A673 (cell line): ENCODE measurements around the gene CPLX1. TPM values are rescaled to one million over a fixed set of nuclear protein-coding genes. Genes with fewer than 3 reads are reported as not detected.

Experiments used
- BruUV-seq: library from RNA; stranded (reverse); fragments of 400-500 nt; replicated peaks from 2 replicates; lab custom pipeline; 2021; lab: Mats Ljungman, UMichigan
- CTCF ChIA-PET: fragments of 300-600 bp; sonication (Branson Sonifier 250); formaldehyde crosslinking; loops from one replicate; lab custom pipeline; 2022; ENCODE audit warnings: antibody characterized with exemption; lab: Charles Lee
- POLR2A ChIA-PET: fragments of 300-600 bp; sonication (Branson Sonifier 250); formaldehyde crosslinking; loops from one replicate; lab custom pipeline; 2022; ENCODE audit warnings: antibody characterized with exemption; ENCODE audit not compliant: low non-redundant PET; lab: Charles Lee
- DNase-seq: peaks from one replicate; pipeline ENCODE4 v3.0.0-alpha.2; 2015; ENCODE audit warnings: low spot score
- H3K27ac ChIP-seq: fragments of 200-600 bp; sonication (generic); 2 replicates; pipeline ENCODE4 v1.5.1; 2016; ENCODE audit warnings: mixed run types, low read depth, mild to moderate bottlenecking, mixed read lengths, antibody characterized with exemption, low read length; ENCODE audit not compliant: poor library complexity, severe bottlenecking
- H3K27me3 ChIP-seq: fragments of 200-600 bp; sonication (generic); replicated peaks from 2 replicates; pipeline ENCODE4 v1.6.1; 2017; ENCODE audit warnings: mixed run types, low read depth, mild to moderate bottlenecking, mixed read lengths, antibody characterized with exemption, low read length; ENCODE audit not compliant: insufficient read depth, poor library complexity
- H3K36me3 ChIP-seq: fragments of 200-600 bp; sonication (generic); 2 replicates; pipeline ENCODE4 v1.6.1; 2016; ENCODE audit warnings: mixed run types, mild to moderate bottlenecking, mixed read lengths, antibody characterized with exemption, low read length; ENCODE audit not compliant: insufficient read depth, poor library complexity, severe bottlenecking
- H3K4me1 ChIP-seq: fragments of 200-600 bp; sonication (generic); 2 replicates; pipeline ENCODE4 v1.6.1; 2017; ENCODE audit warnings: mixed run types, mild to moderate bottlenecking, mixed read lengths, antibody characterized with exemption, low read length; ENCODE audit not compliant: insufficient read depth, poor library complexity, severe bottlenecking
- H3K4me3 ChIP-seq: fragments of 200-600 bp; sonication (generic); 2 replicates; pipeline ENCODE4 v1.5.1; 2016; ENCODE audit warnings: low read depth, mixed run types, mild to moderate bottlenecking, mixed read lengths, low read length; ENCODE audit not compliant: poor library complexity, severe bottlenecking
- H3K9me3 ChIP-seq: fragments of 200-600 bp; sonication (generic); 2 replicates; pipeline ENCODE4 v1.6.1; 2016; ENCODE audit warnings: mixed run types, low read depth, mild to moderate bottlenecking, mixed read lengths, antibody characterized with exemption, low read length; ENCODE audit not compliant: poor library complexity, severe bottlenecking
- EZH2 ChIP-seq: fragments of 200-600 bp; sonication (generic); IDR thresholded peaks from 2 replicates; pipeline ENCODE4 v1.6.1; 2017; ENCODE audit warnings: borderline replicate concordance, low read depth, mild to moderate bottlenecking, mixed read lengths, antibody characterized with exemption, low read length; ENCODE audit not compliant: poor library complexity, severe bottlenecking
- intact Hi-C: fragments of 100-400 bp; cut with micrococcal nuclease; formaldehyde crosslinking; loops from one replicate; pipeline ENCODE4 v1.10.0; 2022; ENCODE audit not compliant: unreplicated experiment
- total RNA-seq: library from RNA; stranded (reverse); gene quantifications from 2 replicates; pipeline ENCODE4 v1.2.3, GENCODE V29; 2021
- TF ChIP-seq, protein P1 (sequence below): fragments of 300-800, 200-600 bp; sonication (generic); conservative IDR thresholded peaks from 2 replicates; pipeline ENCODE4 v1.5.1; 2017; ENCODE audit warnings: low read depth, mild to moderate bottlenecking, antibody characterized with exemption, low read length, moderate library complexity, mixed read lengths

Gene CPLX1
- total RNA-seq, 1 experiment from 2014 or later = 4.6 TPM

DNA sequence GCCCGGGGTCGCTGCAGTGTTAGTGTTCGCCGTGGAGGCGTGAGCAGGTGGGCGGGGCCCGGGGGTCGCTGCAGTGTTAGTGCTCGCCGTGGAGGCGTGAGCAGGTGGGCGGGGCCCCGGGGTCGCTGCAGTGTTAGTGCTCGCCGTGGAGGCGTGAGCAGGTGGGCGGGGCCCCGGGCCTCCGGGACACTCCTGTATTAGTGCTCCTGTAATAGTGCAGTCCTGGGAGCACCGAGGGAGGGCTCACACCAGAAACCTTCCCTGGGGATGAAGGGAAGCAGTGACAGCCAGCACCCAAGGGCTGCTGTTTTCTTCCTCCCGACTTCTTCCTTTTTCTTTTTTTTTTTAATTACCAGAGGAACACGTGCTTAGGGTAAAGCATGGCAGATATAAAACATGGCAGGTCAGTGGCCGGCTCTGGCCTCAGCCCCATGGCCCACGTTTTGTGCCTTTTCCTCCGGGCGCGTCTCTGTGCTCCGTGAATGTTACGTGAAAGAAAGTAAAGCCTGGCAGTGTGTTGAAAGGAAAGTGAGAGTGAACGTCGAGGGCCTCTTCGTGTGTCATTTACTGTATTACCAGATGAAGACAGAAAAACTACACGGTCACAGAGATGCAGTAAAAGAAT lies 78.3 kb downstream of the CPLX1 start:
- DNase-seq = no peak
- no TSS peak for BruUV-seq
- H3K27me3 ChIP-seq = no peaks in the 10 kb centered on the region
- no peak overlapping the region for H3K27ac ChIP-seq
- POLR2A ChIA-PET = no interaction called here
- H3K36me3 ChIP-seq = peaks cover 19% of the 10 kb centered on the region
- H3K4me3 ChIP-seq = no peak overlapping the region
- H3K9me3 ChIP-seq = no peaks in the 10 kb centered on the region
- CTCF ChIA-PET = no interaction called here
- TF ChIP-seq, protein P1, sequence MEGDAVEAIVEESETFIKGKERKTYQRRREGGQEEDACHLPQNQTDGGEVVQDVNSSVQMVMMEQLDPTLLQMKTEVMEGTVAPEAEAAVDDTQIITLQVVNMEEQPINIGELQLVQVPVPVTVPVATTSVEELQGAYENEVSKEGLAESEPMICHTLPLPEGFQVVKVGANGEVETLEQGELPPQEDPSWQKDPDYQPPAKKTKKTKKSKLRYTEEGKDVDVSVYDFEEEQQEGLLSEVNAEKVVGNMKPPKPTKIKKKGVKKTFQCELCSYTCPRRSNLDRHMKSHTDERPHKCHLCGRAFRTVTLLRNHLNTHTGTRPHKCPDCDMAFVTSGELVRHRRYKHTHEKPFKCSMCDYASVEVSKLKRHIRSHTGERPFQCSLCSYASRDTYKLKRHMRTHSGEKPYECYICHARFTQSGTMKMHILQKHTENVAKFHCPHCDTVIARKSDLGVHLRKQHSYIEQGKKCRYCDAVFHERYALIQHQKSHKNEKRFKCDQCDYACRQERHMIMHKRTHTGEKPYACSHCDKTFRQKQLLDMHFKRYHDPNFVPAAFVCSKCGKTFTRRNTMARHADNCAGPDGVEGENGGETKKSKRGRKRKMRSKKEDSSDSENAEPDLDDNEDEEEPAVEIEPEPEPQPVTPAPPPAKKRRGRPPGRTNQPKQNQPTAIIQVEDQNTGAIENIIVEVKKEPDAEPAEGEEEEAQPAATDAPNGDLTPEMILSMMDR = no peak
- TF ChIP-seq EZH2 = no peak
- intact Hi-C loops = loop anchor here (10.0 kb wide), 1 partner anchor 237 kb away; the partner anchor contains the start of gene IDUA
- peaks cover 40% of the 10 kb centered on the region for H3K4me1 ChIP-seq

DNA sequence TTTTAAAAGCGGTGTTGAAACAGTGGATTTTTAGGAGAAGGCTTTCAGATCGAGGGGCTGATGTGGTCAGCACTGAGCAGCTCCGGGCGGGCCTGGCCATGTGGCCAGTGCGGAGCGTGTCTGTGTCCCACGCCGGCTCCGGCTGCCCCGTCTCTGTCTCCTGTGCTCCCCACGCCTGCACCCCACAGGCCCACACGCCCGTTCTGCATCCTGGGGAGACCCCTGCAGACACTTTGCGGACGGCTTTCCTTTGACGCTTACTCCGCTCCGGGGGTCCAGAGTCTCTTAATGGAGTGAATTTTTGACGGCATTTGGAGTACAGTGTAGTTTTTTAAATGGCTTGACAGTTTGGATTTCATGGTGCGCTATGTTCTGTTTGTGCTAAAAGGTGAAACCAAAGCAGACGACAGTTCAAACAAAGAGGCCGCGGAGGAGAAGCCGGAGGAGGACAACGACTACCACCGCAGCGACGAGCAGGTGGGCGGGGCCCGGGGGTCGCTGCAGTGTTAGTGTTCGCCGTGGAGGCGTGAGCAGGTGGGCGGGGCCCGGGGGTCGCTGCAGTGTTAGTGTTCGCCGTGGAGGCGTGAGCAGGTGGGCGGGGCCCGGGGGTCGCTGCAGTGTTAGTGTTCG lies 81.6 kb downstream of the CPLX1 start:
- peak; percentile 47 for DNase-seq
- POLR2A ChIA-PET = no interaction called here
- no peak for TF ChIP-seq EZH2
- TF ChIP-seq, protein P1 = no peak
- Histone ChIP-seq H3K4me1 (peaks cover 9% of the 10 kb centered on the region), H3K9me3 (no peaks in the 10 kb centered on the region), H3K27ac (peak overlapping the region; percentile 29), H3K36me3 (peaks cover 30% of the 10 kb centered on the region), H3K27me3 (no peaks in the 10 kb centered on the region), H3K4me3 (no peak overlapping the region)
- CTCF ChIA-PET = no interaction called here
- intact Hi-C loops = loop anchor here (10.0 kb wide), 1 partner anchor 240 kb away; the partner anchor contains the start of gene IDUA
- no TSS peak for BruUV-seq

DNA sequence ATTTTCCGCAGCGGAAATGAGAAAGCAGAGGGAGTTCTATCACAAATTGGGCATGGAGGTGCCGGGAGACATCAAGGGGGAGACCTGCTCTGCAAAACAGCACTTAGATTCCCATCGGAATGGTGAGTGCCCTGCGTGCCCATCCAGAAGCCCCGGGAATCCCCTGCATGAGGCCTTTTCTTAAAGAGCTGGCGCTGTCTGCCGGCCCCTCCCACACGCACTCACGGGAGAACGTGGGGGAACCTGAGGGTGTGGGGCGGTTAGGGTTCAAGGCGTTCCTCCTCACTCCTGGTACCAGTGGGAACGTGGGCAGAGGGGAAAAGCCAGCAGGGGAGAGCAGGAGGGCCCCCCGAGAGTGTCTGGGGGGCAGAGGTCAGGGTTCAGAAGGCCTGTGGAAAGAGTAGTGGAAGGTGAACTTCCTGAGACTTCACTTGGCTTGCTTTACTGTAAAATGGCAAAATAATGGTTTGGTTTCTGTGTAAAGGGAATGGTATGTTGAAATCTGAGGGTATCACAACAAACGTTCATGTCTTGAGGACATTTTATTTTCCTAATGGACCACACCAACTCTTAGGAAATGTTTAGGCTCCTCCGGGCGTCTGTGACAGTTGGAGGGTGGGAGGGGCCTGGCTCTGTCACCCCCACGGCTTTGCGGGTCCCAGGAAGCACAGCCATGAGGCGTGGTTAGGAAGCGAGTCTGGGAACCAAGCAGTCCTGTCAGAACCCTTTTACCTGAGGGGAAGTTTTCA lies 82.3 kb downstream of the CPLX1 start:
- Histone ChIP-seq H3K4me3 (no peak overlapping the region), H3K27me3 (no peaks in the 10 kb centered on the region), H3K36me3 (peaks cover 32% of the 10 kb centered on the region), H3K27ac (peak overlapping the region; percentile 29), H3K4me1 (peaks cover 5% of the 10 kb centered on the region), H3K9me3 (no peaks in the 10 kb centered on the region)
- intact Hi-C loops = loop anchor here (10.0 kb wide), 1 partner anchor 241 kb away; the partner anchor contains the start of gene IDUA
- peak; percentile 53 for DNase-seq
- ChIA-PET POLR2A (no interaction called here), CTCF (no interaction called here)
- BruUV-seq = no TSS peak
- TF ChIP-seq, protein P1 = no peak
- no peak for TF ChIP-seq EZH2
